ENCODE data around the gene LEUTX.

The LEUTX gene

GRCh38 chr19:39824143-39825092 lies 45.8 kb downstream of the LEUTX start:
- DNase-seq (ENCODE audit: low spot score) = peak; percentile 97

- DNase-seq (ENCODE audit: low spot score) = no peak
Observed at GRCh38 chr19:39825093-39825463, 46.4 kb downstream of the LEUTX start.

GRCh38 chr19:39825531-39826076 lies 47.0 kb downstream of the LEUTX start:
- DNase-seq (ENCODE audit: low spot score) = no peak

DNA sequence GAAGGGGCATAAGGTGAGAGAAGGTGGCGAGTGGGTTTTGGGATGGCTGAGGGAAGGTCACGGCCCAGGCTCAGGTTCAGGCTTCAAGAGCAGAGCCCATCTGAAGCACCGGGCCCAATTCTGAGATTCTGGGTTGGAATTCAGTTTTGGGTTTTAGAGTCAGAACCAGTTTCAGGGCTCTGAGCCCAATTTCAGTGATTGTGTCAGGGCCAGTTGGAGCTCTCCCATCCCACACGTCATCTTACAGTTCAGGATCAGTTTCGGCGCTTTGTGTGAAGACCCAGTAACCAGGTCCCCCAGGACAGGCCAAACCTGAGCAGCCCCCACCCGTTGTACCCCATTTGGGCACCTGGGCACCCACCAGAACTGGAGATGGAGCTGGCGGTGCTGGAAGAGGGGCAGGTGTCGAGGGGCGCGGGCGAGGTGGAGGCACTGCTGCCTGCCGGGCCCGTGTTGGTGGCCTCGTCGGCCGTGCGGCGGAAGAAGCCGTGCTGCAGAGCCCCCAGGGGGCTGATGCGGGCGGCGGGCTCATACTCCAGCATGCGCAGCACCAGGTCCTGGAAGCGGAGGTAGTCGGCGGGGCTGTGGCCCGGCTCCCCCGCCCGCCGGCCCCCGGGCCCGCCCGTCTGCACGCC lies 47.8 kb downstream of the LEUTX start:
- no peak for DNase-seq (ENCODE audit: low spot score)

- DNase-seq (ENCODE audit: low spot score) = no peak
Observed at GRCh38 chr19:39827216-39827615, 48.6 kb downstream of the LEUTX start.

DNA sequence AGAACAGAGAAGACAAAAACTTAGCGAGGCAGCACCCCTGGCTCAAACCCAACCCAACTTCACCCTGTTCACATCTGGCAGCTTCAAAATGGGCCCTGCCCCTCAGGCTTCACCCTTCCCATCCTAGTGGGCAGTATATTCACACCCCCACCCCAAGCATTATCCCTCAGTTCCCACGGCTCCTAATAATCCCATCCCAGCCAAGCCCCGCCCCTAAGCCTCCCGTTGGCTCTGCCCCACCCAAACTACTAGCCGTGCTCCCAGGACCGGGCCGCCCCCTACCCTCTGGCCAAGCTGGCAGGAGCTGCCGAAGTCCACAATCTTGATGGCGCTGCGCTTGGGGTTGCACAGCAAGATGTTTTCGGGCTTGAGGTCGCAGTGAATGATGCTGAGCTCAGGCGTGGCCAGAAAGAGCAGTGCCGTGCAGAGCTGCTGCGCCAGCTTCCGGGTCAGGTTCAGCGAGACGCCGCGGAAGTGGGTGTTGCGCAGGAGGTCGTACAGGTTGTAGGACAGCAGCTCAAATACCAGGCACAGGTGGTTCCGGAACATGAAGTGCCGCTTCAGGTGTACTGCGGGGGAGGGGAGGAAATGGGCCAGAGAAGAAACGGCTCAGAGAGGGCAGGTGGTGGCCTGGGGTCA lies 49.5 kb downstream of the LEUTX start:
- peak; percentile 42 for DNase-seq (ENCODE audit: low spot score)

GRCh38 chr19:39828654-39829032 lies 50.0 kb downstream of the LEUTX start:
- DNase-seq (ENCODE audit: low spot score) = no peak

GRCh38 chr19:39829702-39830275 lies 51.1 kb downstream of the LEUTX start:
- DNase-seq (ENCODE audit: low spot score) = no peak

GRCh38 chr19:39830406-39830805 lies 51.8 kb downstream of the LEUTX start:
- no peak for DNase-seq (ENCODE audit: low spot score)

DNA sequence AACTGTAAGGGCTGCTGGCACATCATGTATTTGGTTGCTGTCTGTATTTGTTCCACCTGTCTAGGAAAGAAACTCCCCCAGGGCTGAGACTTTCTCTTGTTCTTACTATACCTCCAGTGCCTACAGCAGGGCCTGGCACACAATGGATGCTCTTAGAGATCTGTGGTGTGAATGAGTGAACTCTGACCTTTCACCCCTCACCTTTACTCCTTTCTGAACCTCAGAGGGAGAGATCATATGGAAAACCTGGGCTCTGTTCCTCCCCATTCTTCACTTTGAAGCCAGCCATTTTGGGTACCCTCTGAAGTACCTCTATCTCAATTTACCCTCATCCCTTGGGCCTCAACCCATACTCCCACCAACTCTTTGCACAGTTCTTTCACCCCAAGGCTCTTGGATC lies 52.2 kb downstream of the LEUTX start:
- no peak for DNase-seq (ENCODE audit: low spot score)

DNA sequence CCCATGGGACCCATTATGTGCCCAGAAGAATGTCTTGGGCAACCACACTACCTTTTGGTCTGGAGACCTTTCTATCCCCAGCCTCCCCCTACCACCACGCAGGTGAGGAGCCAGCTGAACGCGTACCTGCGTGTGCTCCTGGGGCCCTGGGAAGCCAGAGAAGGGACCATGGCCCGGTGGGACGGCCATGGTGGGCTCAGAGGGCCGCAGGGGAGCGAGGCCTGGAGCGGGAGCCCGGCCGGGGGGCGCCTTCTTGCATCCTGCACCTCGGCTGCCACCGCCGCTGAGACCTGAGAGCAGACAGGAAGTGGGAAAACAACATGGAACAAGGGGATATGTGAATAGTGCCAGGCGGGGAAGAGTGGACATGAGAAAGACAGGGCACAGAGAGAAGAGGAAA lies 53.0 kb downstream of the LEUTX start:
- DNase-seq (ENCODE audit: low spot score) = no peak

GRCh38 chr19:39832341-39833083 lies 53.9 kb downstream of the LEUTX start:
- peak; percentile 43 for DNase-seq (ENCODE audit: low spot score)

DNA sequence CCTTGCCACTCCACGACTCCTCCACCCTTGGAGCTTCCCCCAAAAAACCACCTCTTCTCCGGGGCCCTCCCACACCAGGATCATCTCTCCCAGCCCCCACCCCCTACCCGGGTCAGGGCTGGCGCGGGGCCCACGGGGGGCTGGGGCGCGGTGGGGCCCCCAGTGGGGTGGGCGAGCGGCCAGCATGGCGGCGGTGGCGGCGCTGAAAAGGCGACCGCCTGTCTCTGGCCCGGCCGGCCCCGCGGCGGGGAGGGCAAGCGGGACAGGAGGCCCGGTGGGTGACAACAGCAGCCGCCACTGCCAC lies 54.5 kb downstream of the LEUTX start:
- DNase-seq (ENCODE audit: low spot score) = no peak

DNA sequence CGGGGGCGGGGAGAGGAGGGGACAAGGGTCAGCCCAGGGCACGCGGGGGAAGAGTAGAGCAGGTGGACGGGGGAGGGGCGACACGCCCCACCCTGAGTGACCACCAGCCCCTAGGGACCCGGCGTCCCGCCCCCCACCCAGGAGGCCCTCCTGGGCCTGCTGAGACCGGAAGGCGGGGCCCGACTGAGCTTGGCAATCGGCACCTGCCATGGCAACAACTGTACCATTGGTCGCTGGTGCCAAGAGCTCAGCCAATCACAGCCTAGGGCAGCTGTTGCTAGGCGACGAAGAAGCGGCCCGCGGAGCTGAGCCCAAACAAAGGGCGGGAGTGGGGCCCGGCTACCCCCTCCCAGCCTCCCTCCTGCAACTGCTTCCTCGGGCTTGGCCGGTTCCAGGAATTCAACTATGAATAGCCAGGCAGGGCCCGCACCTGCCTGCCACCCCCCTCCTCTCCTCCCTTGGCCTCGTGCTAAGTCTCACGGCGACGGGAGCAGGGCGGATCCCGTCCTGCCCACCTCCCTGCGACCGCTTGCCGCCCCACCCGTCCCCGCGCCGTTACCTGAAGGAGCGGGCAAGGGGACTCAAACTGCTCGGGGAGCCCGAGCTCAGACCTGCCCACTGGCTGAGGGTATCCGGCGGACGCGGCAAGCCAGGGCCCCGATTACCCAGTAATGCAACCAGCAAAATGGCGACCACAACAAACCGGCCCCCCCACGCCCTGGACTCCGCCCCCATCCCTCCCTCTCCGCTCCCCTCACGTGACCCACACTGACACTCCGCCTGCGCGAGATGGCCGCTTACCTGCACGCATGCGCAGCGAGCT lies 55.0 kb downstream of the LEUTX start, which contains the start of gene DYRK1B:
DYRK1B (minus strand) TSS at position 699 of the 823 bp plus-strand sequence. CDS start 2,295 bp downstream, outside the sequence.
- DNase-seq (ENCODE audit: low spot score) = peak; percentile 98

- no peak for DNase-seq (ENCODE audit: low spot score)
Observed at GRCh38 chr19:39834287-39834841, 55.7 kb downstream of the LEUTX start.

All from SW480 (cell line).